Activated T-cell treated with anti-CD3 and anti-CD28 coated beads for 4 hours (primary cell): ENCODE measurements around the gene ATG2B.
A peak's percentile ranks its signal among the peaks of the same experiment; 100 is the strongest.

ENCODE experiments used
- DNase-seq: peaks from one replicate; pipeline ENCODE4 v3.0.0-alpha.2; 2020

Gene ATG2B

GRCh38 chr14:96362965-96363750 lies at the start of gene ATG2B, which contains the start of gene GSKIP:
Gene ATG2B (minus strand): TSS chr14:96363341. CDS start chr14:96362976, 365 bp downstream.
Gene GSKIP (plus strand): TSS chr14:96363526. CDS start chr14:96382248, 18,722 bp downstream.
- DNase-seq, result peak; percentile 97

GRCh38 chr14:96410119-96410518 lies 47.0 kb upstream of the ATG2B start:
- no peak for DNase-seq

GRCh38 chr14:96409701-96410100 lies 46.6 kb upstream of the ATG2B start:
- DNase-seq, result no peak

- no peak for DNase-seq
Observed at GRCh38 chr14:96408608-96409007, 45.5 kb upstream of the ATG2B start.

DNA sequence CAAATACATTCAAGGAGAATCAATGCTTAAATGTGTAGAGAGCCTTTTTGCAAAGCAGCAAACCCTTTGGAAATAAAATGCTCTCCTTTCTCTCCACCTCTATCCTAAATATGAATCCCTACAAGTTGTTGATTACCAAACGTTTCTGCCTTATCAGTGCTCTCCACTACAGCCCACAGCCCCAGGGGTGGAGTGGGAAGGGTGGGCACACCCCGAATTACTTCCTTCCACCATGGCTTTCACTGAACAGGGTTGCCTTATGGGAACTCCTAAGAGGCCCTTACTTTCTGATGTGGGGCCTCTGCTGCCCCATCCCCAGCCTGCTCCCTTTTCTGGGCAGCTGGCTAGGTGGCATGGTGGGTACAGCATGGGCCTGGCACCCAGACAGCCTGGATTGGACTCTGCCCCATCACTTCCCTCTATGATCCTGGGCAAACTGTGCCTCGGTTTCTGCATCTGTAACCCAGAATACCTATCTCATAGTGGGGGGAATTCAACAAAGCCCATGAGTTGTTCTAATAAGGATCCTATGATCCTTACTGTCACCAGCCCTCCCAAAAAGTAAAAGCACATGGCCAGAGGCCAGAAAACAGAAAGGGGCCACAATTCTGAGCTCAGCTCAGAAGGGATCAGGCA lies 44.9 kb upstream of the ATG2B start:
- DNase-seq, result no peak

GRCh38 chr14:96405677-96406076 lies 42.5 kb upstream of the ATG2B start:
- DNase-seq, result no peak

DNA sequence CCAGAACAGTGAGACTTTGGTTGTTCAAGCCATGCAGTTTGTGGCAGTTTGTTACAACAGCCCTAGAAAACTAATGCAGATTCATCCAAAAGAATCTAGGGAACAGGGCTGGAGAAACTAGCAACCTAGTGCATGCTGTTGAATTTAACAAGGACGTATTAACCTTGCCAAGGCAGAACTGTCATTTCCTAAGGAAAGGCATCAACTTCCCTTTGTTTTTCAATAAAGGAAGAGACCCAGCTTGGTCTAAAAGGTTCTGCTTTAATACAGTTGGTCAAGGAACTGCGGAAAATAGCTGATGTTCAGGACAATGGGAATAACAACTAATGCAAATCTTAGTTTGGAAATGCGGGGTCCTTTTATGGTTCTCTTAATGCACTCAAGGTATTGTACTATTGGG lies 40.3 kb upstream of the ATG2B start:
- no peak for DNase-seq

DNA sequence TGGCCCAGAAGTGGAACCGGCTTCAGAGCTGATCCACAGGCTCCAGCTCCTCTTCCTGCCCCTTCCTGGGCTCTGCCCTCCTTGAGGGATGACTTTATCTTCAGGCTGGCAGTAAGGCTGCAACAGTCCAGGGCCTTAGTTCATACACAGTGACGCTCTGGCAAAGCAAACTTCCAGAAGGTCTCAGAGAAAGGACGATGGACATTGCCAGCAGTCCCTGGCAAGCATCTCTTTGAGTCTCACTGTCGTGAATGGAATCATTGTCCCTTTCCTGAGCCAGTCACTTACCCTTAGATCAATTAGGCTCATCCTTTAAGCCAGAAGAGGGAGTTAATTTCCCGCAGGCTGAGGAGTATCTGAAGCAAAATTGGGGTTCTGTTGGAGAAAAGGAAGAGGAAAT lies 37.4 kb upstream of the ATG2B start:
- no peak for DNase-seq

- no peak for DNase-seq
Observed at GRCh38 chr14:96399405-96399804, 36.3 kb upstream of the ATG2B start.

GRCh38 chr14:96398921-96399320 lies 35.8 kb upstream of the ATG2B start:
- DNase-seq, result no peak

GRCh38 chr14:96398432-96398831 lies 35.3 kb upstream of the ATG2B start:
- no peak for DNase-seq

- DNase-seq, result no peak
Observed at GRCh38 chr14:96394047-96394815, 31.1 kb upstream of the ATG2B start.

DNA sequence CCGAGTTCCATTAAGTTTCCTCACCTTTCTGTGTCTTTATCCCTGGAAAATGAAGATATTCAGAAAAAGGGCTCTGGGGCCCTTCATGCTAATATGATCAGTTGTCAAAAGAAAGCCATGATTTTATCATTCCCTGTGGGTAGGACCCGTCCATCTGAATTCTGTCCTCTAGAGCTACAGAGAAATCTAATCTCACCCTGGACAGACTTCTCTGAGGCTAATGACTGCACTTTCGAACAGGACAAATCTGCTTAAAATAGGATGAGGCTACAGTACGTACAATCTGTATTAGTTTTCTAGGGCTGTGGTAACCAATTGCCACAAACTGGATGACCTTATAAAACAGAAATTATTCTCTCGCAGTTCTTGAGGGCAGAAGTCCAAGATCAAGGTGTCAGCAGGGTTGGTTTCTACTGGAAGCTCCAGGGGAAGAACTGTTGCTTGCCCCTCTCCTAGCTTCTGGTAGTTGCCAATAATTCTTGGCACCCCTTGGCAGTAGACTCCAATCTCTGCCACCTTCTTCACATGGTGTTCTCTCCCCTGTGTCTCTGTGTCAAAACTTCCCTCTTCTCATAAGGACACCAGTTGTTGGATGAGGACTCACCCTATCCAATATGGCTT lies 30.0 kb upstream of the ATG2B start:
- no peak for DNase-seq

DNA sequence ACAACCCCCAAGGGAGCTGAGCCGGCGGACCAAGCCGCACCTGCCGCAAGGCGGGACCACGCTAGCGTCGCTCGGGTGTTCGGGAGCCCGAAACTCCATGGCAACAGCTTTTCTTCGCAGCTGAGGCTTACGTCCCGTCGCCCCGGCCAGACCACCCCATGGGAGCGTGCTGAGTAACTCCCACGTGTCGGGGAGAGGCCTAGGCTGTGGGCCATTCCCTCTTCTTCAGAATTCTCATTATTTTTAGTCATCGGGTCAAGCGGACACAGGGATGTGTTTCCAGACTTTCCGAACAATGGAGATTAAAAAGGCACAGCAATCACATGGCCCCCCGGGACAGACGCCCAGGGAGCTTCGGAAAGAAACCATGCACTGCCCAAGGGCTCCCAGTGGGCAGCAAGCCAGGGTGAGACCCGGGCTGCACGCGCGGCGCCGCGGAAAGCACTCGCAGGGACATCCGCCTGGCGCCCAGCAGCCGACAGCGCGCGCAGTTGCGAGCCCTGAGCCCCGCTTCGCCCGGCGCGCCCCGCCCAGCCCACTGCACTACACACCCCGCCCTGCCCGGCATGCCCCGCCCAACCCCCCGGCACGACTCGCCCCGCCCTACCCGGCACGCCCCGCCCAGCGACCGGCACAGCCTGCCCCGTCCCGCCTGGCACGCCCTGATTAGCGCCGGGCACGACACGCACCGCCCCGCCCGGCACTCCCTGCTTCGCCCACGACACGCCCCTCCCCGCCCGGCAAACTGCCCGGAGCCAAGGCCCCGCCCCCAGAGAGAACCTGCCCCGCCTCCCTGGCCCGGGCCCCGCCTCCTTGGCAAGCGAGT lies 28.4 kb upstream of the ATG2B start:
- peak; percentile 100 for DNase-seq

- DNase-seq, result no peak
Observed at GRCh38 chr14:96390965-96391292, 27.8 kb upstream of the ATG2B start.

DNA sequence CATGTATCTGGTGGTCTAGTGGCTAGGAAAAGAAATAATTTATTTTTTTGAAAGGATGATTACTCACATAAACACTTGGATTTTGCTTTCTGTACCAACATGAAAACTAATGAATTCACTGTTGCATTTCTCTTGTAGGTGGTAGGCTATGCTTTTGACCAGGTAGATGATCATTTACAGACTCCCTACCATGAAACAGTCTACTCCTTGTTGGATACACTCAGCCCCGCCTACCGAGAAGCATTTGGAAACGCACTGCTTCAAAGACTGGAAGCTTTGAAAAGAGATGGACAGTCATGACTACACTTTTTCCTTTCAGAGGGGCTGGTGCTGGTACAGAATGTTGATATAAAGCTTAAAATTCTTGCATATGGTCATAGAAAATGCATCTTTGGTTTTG lies 22.2 kb upstream of the ATG2B start:
- no peak for DNase-seq

- no peak for DNase-seq
Observed at GRCh38 chr14:96384740-96385139, 21.6 kb upstream of the ATG2B start.

GRCh38 chr14:96384053-96384452 lies 20.9 kb upstream of the ATG2B start:
- no peak for DNase-seq

- no peak for DNase-seq
Observed at GRCh38 chr14:96383445-96383844, 20.3 kb upstream of the ATG2B start.

GRCh38 chr14:96380735-96381134 lies 17.6 kb upstream of the ATG2B start:
- no peak for DNase-seq

GRCh38 chr14:96376093-96376492 lies 13.0 kb upstream of the ATG2B start:
- DNase-seq, result no peak

- DNase-seq, result no peak
Observed at GRCh38 chr14:96373538-96373937, 10.4 kb upstream of the ATG2B start.

DNA sequence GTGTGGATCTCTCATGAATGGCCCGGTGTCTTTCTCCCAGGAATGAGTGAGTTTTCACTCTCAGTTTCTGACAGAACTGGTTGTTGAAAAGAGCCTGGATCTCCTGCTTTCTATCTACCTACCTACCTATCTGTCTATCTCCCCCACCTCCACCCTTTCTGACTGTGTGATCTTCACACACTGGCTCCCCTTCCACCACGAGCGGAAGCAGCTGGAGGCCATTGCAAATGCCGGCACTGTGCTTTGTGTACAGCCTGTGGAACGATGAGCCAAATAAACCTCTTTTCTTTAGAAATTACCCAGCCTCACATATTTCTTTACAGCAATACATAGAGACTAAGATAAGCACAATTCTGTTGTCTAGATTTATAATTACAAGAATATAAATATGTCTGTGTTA lies 7.4 kb upstream of the ATG2B start:
- DNase-seq, result no peak
